ENCODE results near the gene FAM13A. TPM values are rescaled to one million over a fixed set of nuclear protein-coding genes. Genes with fewer than 3 reads are reported as not detected.

FAM13A gene
- total and polyA plus RNA-seq, 9 of the 15 experiments (the other 6 are each of a cell fraction or from before 2014, with no cell fraction given): 11.3 to 23.3 (median 14.7) TPM

- TF ChIP-seq E2F5 (CRISPR knock-in tag; IDR thresholded peaks at IDR 0.05) (no peak), PHF21A (IDR thresholded peaks at IDR 0.05; ENCODE audit: borderline replicate concordance, low read depth) (no peak), RFX5 (IDR thresholded peaks at IDR 0.05; ENCODE audit: low read depth, low read length) (no peak), EWSR1 (IDR thresholded peaks at IDR 0.05; ENCODE audit: borderline replicate concordance, low read depth, partially characterized antibody) (no peak), MYBL2 (IDR thresholded peaks at IDR 0.05; ENCODE audit: low read depth) (no peak), MYBL2 (CRISPR knock-in tag; IDR thresholded peaks at IDR 0.05; ENCODE audit: borderline replicate concordance) (no peak), ZNF511 (CRISPR knock-in tag; IDR thresholded peaks at IDR 0.05) (no peak), MTF1 (CRISPR knock-in tag; IDR thresholded peaks at IDR 0.05; ENCODE audit: borderline replicate concordance) (no peak), SMARCB1 (IDR thresholded peaks at IDR 0.05; ENCODE audit: insufficient read length, low read depth) (no peak), ZNF655 (CRISPR knock-in tag; IDR thresholded peaks at IDR 0.05) (no peak), ZNF668 (CRISPR knock-in tag; IDR thresholded peaks at IDR 0.05) (no peak), PBX2 (CRISPR knock-in tag; IDR thresholded peaks at IDR 0.05; ENCODE audit: low read depth) (no peak), PBX2 (tag; conservative IDR thresholded peaks at IDR 0.05; ENCODE audit: low read depth) (peak; percentile 3; the same call in 1 of the 2 replicates), ZNF77 (CRISPR knock-in tag; IDR thresholded peaks at IDR 0.05) (no peak), ZNF764 (CRISPR knock-in tag; IDR thresholded peaks at IDR 0.05; ENCODE audit: low read depth) (no peak), BRD4 (IDR thresholded peaks at IDR 0.05) (0 out of 2 replicates have a peak, but pooled peaks have one; percentile 18), ZNF165 (CRISPR knock-in tag; IDR thresholded peaks at IDR 0.05; ENCODE audit: borderline replicate concordance) (no peak), CCNT2 (IDR thresholded peaks at IDR 0.05; ENCODE audit: borderline replicate concordance, extremely low read depth, insufficient read length, low read depth, low read length) (no peak), CGGBP1 (CRISPR knock-in tag; IDR thresholded peaks at IDR 0.05) (no peak), ZHX1 (conservative IDR thresholded peaks at IDR 0.05; ENCODE audit: low read length) (no peak)
Observed at GRCh38 chr4:89000844-89001360, 56.1 kb downstream of the FAM13A start (continued).

All from K562 (cell line).